GM18498 (cell line): ENCODE measurements around the gene MED16.

Source experiments
- ATAC-seq: cut with Tn5 transposase; IDR thresholded peaks from one replicate; pipeline ENCODE4 v1.9.1; 2021; ENCODE audit warnings: mild to moderate bottlenecking, moderate library complexity; ENCODE audit not compliant: unreplicated experiment

MED16 gene

DNA sequence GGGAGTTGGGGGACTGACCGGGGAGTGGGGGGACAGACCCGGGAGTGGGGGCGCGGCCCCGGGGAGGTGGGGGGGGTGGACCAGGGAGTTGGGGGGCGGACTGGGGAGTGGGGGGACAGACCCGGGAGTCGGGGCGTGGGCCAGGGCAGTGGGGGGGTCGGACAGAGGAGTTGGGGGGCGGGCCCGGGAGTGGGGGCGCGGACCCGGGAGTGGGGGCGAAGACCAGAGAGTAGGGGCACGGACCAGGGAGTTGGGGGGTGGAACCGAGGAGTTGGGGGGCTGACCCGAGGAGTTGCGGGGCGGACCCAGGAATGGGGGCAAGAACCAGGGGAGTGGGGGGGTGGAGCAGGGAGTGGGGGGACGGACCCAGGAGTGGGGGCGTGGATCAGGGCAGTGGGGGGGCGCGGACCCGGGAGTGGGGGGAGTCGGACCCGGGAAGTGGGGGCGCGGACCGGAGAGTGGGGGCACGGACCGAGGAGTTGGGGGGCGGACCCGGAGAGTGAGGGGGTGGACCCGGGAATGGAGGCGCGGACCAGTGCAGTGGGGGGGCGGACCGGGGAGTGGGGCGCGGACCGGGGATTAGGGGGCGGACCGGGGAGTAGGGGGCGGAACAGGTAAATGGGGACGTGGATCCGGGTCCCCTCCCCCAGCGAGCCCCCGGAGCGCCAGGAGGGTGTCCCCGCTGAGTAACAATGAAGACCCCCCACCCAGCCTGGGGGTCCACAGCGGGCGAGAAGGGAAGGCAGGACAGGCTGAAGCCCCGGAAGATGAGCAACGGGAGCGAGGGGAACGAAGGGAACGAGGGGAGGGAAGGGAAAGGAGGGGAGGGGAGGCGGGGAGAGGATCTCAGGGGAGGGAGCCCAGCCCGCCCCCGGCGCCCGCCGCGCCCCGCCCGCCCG is 19.4 kb upstream of the MED16 start:
- ATAC-seq: peak; percentile 10

DNA sequence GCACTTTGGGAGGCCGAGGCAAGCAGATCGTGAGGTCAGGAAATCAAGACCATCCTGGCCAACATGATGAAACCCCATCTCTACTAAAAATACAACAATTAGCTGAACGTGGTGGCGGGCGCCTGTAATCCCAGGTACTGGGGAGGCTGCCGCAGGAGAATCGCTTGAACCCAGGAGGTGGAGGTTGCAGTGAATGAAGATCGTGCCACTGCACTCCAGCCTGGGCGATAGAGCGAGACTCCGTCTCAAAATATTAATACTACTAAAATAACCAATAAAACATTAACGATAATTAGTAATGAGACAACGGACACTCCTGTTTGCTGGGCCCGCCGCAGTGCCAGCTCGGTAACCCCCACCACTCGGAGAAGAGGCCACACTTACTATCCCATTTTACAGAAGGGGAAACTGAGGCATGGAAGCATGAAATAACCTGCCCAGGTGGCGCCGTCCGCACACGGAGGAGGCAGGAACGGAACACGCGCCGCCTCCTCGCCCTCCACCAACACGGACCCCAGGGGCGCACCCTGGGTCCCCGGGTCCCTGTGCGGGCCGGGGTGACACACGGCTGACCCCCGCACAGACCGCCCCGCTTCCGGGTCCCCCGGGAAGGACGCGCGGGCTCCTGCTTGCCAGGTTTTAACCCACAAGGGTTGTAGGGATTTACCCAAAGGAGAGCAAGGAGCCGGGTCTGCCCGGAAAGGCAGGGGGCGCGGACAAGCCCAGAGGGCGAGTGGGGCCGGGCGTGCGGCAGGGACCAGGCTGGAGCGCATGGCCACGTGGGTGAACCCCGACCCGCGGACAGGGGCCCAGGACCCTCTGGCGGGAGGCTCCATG is 18.4 kb upstream of the MED16 start:
- ATAC-seq: no peak

DNA sequence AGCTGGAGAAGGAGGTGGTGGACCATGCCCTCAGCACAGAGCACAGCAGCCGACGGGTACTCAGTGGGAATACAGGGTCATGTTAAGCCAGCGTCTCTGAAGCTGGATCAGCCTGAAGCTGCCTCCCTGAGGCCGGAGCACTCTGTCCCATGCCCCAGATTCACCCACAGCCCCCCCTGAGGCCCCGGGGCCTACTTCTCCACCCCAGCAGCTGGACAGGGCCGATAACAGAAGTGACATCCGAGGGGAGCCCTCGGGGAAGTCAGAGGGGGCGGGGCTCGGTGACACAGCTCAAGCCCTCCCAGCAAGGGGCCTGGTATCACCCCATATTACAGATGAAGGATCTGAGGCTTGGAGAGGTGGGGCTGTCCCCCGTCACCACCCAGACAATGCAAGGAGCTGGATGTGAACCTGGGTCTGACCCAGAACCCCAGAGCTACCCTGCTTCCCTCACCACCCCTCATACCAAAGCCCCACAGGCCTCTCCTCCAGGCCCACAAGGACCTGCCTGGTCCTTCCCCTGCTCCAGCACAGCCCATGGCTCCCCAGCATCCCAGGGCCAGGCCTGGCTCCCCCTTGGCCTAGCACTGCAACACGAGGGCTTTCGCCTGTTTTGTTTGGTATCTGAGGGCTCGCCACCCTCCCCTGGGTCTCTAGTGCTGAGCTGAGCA is 14.3 kb upstream of the MED16 start:
- ATAC-seq: no peak

DNA sequence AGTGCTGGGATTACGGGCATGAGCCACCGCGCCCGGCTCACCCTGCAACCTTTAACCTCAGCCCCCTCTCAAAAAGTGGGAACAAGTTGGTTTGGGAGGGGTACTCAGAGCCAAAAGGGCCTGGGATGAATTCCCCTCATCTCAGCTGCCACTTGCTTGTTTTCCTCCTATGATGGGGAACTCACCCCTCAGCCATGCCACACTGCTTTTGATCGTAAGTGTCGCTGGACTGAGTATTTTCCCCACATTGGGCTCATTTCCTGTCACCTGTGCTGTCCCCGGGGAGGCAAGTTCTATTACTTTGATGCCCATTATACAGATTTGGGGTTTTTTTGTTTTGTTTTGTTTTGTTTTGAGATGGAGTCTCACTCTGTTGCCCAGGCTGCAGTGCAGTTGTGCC is 13.5 kb upstream of the MED16 start:
- ATAC-seq: no peak

DNA sequence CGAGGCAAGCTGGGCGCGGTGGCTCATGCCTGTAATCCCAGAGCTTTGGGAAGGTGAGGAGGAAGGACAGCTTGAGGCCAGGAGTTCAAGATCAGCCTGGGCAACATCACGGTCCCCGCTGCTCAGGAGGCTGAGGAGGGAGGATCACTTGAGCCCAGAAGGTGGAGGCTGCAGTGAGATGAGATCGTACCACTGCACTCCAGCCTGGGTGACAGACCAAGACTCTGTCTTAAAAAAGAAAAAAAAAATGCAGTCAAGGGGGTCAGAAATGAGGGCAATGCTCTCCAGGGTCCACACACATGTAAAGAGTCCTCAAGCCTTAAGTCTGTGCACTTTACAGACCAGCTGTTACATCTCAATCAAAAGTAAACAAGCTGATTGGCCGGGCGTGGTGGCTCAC is 11.6 kb upstream of the MED16 start:
- ATAC-seq: no peak

DNA sequence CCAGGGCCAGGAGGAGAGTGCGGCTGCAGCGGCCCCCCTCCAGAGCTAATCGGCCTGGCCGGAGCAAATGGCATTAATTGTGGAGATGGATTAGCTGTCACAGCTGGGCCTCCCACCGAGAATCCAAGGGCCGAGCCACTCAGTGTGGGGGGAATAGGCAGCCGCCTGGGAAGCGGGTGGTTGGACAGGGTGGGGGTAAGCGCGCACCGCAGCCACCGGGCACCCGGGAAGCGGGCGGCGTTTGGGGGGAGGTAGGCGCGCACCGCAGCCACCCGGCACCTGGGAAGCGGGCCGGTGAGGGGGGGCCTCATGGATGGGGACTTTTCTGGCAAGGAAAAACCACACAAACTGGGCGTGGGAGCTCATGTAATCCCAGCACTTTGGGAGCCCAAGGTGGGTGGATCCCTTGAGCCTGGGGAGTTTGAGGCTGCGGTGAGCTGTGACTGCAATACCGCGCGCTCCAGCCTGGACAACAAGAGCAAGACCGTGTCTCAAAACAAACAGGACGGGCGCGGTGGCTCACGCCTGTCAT is 10.3 kb upstream of the MED16 start:
- ATAC-seq: no peak

DNA sequence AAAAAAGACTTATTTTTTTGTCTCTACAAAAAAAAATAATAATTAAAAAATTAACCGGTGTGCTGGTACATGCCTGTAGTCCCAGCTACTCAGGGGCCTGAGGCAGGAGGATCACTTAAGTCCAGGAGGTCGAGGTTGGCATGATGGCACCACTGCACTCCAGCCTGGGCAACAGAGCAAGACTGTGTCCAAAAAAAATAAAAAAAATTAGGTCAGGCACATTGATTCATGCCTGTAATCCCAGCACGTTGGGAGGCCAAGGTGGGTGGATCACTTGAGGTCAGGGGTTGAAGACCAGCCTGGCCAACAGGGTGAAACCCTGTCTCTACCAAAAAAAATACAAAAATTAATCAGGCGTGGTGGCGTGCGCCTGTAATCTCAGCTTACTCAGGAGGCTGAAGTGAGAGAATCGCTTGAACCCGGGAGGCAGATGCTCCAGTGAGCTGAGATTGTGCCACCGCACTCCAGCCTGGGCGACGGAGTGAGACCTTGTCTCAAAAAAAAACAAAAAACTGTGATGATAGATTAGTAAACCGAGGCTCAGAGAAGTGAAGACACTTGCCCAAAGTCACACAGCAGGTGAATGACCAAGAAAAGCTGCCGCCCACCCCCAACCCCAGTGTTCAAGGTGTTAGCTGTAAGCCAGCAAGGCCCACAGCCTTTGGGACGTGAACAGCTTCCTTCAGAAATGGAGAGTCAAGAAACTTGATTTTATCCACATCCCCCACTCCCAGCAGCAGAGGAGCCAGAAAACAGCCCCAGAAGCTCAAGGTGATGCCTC is 9.6 kb upstream of the MED16 start:
- ATAC-seq: no peak

DNA sequence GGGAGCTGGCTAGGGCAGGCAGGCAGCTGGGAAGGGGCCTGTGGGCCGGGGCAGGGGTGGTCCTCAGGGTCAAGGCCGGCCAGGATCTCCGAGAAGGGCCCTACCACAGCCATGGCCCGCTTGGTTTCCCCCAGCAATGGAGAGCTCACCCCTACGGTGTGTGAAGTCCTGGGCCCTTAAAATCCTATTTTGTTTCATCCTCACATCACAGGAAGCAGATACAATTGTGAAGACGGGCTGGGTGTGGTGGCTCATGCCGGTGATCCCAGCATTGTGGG is 9.0 kb upstream of the MED16 start:
- no peak for ATAC-seq

DNA sequence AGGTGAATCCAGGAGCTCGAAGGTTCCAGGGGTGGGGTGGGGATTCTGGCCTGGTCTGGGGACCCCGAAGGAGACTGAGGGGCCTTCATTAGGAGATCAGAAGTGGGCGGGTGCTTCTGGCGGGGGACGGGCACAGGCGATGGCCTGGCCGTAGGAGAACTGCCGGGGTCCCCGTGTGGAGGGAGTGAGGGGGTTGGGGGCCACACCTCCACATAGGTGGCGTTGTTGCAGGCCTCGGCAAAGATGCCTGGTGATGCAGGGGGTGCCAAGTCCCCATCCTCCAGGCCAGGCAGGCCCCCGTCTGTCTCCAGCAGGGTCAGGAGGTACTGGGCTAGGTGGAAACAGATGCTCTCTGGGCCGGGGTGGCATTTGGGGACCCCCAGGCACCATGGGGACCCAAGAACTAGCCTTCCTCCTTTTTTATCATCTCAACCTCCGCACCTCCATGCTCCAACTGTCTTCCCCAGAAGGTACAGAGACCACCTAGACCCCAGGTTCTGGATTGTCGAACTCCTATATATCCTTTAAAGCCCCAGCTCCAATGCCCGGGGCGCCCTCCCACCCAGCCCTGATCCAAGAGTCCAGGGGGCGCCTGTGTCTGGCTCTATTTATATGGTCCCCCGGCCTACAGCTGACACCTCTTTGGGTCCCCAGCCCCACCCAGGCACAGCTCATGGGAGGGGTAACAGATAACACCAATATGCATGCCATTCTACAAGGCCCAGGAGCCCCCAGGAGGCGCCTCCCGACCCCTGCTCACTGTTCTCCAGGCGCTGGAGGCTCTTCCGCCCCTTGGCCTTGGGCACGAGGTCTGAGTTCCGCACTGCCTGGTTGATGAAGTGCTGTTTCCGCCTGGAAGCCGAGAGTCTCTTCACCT is 8.5 kb upstream of the MED16 start:
- no peak for ATAC-seq

DNA sequence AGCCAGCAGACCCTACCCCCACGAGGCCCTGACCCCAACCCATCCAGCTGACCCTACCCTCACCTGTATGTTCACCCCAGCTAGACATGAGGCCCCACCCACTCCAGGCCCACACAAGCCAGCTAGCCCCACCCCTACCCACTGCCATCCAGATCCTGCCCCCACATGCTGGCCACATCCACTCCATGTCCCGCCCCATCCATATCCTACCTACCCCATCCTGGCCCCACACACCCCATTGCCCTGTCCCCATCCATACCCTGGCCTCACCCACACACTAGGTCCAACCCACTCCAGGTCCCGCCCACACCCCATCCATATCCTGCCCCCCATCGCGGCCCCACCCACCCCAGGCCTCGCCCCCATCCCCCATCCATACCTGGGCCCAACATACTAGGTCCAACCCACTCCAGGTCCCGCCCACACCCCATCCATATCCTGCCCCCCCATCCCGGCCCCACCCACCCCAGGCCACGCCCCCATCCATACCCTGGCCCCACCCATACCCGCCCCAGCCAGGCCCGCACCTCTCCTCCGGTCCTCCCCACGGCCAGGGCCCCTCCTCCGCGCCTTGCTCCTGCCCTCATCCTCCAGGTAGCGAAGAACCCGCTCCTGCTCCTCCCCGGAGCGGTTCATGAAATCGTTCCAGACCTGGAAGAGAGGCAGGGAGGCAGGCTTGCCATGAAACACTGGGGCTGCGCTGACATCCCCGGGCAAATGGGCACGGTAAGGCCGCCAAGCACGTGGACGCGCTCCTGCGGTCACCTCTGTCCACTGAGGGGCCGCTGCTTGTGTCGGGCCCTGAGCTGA is 7.5 kb upstream of the MED16 start:
- ATAC-seq: no peak

DNA sequence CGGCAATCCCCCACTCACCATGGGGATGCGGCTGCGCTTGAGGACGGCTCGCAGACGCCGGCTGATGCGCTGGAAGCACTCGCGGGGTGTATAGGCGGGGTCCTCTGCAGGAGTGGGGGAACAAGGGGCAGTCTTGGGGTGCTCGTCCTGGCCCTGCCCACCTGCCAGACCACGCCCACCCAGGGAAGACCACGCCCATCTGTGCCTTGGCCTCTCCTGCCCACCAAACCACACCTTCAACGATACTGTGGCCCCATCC is 7.0 kb upstream of the MED16 start:
- ATAC-seq: no peak

DNA sequence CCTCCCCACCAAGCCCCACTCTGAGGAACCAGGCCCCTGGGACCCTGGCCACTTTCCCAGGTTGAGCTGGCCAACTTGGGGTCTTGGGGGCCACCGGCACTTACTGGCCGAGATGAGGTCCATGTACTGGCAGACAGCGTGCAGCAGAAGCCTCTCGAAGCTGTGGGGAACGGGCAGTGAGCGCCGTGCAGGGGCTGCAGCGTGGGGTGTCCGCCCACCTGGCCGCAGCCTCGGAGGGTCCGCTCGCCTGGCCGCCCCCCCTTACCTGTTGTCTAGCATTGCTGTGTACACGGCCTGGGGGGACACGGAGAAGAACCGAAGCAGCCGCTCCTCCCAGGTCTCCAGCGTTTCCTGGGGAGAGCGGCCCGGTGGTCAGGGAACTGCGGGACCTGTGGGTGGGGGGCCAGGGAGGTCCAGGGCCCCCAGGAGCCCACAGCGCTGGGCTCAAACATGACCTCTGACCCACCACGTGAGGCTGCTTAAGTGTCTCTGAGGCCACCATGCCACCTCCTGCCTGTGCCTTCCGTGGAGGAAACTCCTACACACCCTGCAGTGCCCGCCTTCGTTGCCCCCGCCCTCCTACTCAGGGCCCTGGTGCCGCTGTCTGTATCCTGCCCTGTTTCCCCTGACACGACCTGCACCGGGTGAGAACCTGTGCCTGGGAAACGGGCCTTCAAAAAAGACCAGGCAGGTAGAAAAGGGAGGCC is 6.5 kb upstream of the MED16 start:
- no peak for ATAC-seq

DNA sequence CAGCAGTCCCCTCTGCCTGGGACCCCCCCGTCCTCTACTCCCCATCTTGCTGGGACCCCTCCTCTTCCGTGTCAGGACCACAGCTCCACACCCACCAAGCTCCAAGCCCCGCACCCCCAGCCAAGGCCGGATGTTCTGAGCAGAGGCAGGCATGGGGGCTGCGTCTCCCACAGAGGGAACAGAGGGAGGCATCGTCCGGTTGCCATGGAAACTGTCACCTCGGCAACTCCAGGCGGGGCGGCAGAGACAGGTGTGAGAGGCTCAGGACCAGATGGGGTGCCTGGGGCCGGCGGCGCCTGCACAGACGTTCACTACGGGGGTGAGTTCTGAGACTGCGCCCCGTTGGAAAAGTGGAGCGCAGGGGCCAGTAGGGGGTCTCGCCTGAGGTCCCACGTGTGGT is 5.7 kb upstream of the MED16 start:
- no peak for ATAC-seq

DNA sequence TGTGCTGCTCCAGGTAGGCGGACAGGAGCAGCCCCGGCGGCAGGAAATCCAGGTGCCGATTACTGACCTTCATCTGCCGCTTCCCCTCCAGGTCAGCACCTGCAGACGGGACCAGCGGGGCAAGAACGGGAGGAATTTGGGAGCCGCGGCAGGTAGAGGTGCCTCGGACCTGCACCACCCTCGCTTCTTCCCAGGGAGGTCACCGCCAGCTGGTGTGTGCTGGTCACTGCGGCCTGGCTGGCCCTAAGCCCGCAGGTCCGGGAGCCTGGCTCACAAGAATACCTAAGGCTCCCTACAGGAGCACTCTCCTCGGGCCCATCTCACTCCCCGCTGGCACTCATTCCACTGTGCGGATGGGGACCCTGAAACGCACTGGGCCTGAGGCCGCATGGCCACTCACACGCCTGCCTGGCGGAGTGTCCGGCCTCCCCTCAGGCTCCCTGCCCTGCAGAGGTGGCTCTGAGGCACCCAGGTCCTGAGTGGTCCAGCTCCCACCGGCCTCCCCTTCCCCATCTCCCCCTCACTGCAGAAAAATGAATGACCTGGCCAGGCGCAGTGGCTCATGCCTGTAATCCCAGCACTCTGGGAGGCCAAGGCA is 4.6 kb upstream of the MED16 start:
- no peak for ATAC-seq

DNA sequence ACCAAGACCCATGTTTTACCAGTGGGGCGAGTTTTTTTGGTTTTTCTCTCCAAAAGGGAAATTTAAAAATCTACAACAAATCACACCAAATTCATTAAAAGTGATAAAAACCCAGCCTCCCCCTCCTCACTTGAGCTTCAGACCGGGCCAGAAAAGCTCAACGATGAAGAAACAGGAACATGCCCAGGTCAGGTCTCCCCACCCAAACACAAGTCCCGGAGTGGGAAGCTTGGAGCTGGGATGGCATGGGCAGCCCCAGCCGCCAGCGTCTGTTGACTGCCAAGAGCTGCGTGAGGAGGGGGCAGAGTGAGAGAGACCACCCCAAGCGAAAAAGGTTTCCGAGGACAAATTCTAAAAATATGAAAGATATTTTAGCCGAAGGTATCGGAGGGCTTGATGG is 4.0 kb upstream of the MED16 start:
- ATAC-seq: no peak

DNA sequence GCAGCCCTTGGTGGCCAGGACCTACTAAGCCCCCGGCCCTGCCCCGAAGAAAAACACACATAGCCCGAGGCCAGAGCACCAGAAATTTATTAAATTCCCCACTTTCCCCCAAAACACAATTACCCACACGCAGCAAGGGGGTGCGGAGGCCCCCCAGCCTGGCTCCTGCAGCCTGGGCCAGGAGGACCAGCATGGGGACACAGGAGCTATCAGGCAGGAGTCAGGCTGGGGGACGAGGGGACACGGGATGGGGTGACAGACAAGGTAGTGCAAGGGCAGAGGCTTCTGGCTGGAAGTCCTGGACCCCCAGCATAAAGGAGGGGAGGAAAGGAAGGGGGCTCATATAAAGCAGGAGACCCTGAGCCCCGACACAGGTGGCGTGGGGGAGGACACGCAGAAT is 3.4 kb upstream of the MED16 start:
- ATAC-seq: no peak

DNA sequence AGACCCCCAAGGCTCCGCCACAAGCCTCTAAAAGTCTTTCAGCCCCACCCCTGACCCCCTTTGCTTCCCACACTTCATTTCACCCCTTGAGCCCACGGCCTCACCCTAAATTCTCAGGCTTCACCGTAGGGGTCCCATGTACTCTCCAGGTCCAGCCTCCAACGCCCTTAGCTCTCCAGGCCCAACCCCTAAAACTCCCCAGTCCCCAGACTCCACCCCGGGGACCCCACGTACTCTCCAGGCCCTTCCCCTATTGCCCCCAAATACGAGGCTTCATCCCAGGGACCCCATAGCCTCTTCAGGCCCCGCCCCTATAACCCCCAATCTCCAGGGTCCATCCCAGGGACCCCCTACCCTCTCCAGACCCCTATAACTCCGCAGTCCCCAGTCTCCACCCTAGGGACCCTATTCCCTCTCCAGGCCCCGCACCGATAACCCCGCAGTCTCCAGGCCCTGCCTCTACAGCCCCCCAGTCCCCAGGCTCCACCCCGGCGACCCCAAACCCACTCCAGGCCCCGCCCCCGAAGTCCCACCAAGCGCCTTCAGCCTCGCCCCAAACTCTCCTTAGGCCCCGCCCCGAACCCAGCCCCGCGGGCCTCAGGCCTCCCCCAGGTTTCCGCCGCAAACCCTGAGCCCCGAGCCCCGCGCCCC is 619 bp downstream of the MED16 start:
- no peak for ATAC-seq
